Cardiac septum (tissue), 1 donor: ENCODE data around the gene CRACR2A. TPM values are rescaled to one million over a fixed set of nuclear protein-coding genes. Genes with fewer than 3 reads are reported as not detected.

Experiments used
- DNase-seq: peaks from one replicate; pipeline ENCODE4 v3.0.0-alpha.2; 2020; ENCODE audit warnings: low spot score
- intact Hi-C: fragments of 100-400 bp; cut with DNase I; formaldehyde crosslinking; loops from one replicate; pipeline ENCODE4 v1.14.0; 2022
- total RNA-seq: library from RNA; stranded (reverse); fragmentation: NEBNext Ultra II Directional; extraction: Animal tissue kit (Norgen Biotek cat#: 25700); gene quantifications from one replicate; pipeline ENCODE4 v1.2.1, GENCODE V29; 2021
- donor health status: DM: no; HTN: no; CAD: no.

CRACR2A gene
- total RNA-seq, 1 donor from 2014 or later: 2.3 TPM

- intact Hi-C loops: no loop called here
- no peak for DNase-seq
These were observed 146.8 kb downstream of the CRACR2A start for GRCh38 chr12:3606128-3606527.

GRCh38 chr12:3605692-3606091 is 147.2 kb downstream of the CRACR2A start:
- intact Hi-C loops: no loop called here
- no peak for DNase-seq

GRCh38 chr12:3604748-3605586 is 147.9 kb downstream of the CRACR2A start:
- intact Hi-C loops: no loop called here
- peak; percentile 84 for DNase-seq

- no peak for DNase-seq
- intact Hi-C loops: no loop called here
These were observed 148.6 kb downstream of the CRACR2A start for GRCh38 chr12:3604286-3604685.

GRCh38 chr12:3603576-3603975 is 149.3 kb downstream of the CRACR2A start:
- intact Hi-C loops: no loop called here
- no peak for DNase-seq

GRCh38 chr12:3602488-3602887 is 150.4 kb downstream of the CRACR2A start:
- no peak for DNase-seq
- intact Hi-C loops: no loop called here

- no peak for DNase-seq
- intact Hi-C loops: no loop called here
These were observed 151.3 kb downstream of the CRACR2A start for GRCh38 chr12:3601461-3602150.

- no peak for DNase-seq
- intact Hi-C loops: no loop called here
These were observed 152.0 kb downstream of the CRACR2A start for GRCh38 chr12:3600951-3601350.

- DNase-seq: no peak
- intact Hi-C loops: no loop called here
These were observed 152.7 kb downstream of the CRACR2A start for GRCh38 chr12:3600039-3600720.

- DNase-seq: no peak
- intact Hi-C loops: no loop called here
These were observed 153.7 kb downstream of the CRACR2A start for GRCh38 chr12:3598896-3599860.

- intact Hi-C loops: no loop called here
These were observed 155.2 kb downstream of the CRACR2A start for GRCh38 chr12:3597526-3598210.

GRCh38 chr12:3596703-3597415 is 156.1 kb downstream of the CRACR2A start:
- peak; percentile 29 for DNase-seq
- intact Hi-C loops: no loop called here

More at GRCh38 chr12:3597526-3598210, 155.2 kb downstream of the CRACR2A start:
- DNase-seq: peak; percentile 65

- DNase-seq: peak; percentile 10
- intact Hi-C loops: no loop called here
These were observed 157.2 kb downstream of the CRACR2A start for GRCh38 chr12:3595721-3596120.

- intact Hi-C loops: no loop called here
- peak; percentile 63 for DNase-seq
These were observed 157.9 kb downstream of the CRACR2A start for GRCh38 chr12:3594966-3595365.

- intact Hi-C loops: no loop called here
- peak; percentile 65 for DNase-seq
These were observed 158.9 kb downstream of the CRACR2A start for GRCh38 chr12:3593906-3594483.

- intact Hi-C loops: no loop called here
- peak; percentile 66 for DNase-seq
These were observed 159.9 kb downstream of the CRACR2A start for GRCh38 chr12:3592856-3593625.

- no peak for DNase-seq
- intact Hi-C loops: no loop called here
These were observed 163.2 kb downstream of the CRACR2A start for GRCh38 chr12:3589745-3590144.
